Duodenal mucosa (tissue), 2 donors: ENCODE data around the gene COA3.

Experiments used
- H3K27ac ChIP-seq: one replicate; pipeline ENCODE4 v1.7.0; 2013; ENCODE audit warnings: low read depth, low read length
- H3K27me3 ChIP-seq, 2 donors: one replicate each; pipeline ENCODE4 v1.7.0; 2013; ENCODE audit warnings: low read length in 2 of 2, control low read depth in 1 of 2; ENCODE audit not compliant: insufficient read depth in 2 of 2, control insufficient read depth in 1 of 2
- H3K36me3 ChIP-seq, 2 donors: one replicate each; pipeline ENCODE4 v1.7.0; 2013; ENCODE audit warnings: low read length in 2 of 2, control low read depth in 1 of 2; ENCODE audit not compliant: insufficient read depth in 2 of 2, control insufficient read depth in 1 of 2
- H3K4me1 ChIP-seq, 2 donors: one replicate each; pipeline ENCODE4 v1.7.0; 2013; ENCODE audit warnings: low read length in 2 of 2, control low read depth in 1 of 2; ENCODE audit not compliant: insufficient read depth in 2 of 2, control insufficient read depth in 1 of 2
- H3K4me3 ChIP-seq, 2 donors: one replicate each; pipeline ENCODE4 v1.7.0; 2013; ENCODE audit warnings: low read length in 2 of 2, low read depth in 1 of 2
- H3K9ac ChIP-seq, 2 donors: one replicate each; pipeline ENCODE4 v1.7.0; 2013; ENCODE audit warnings: low read length in 2 of 2, low read depth in 1 of 2
- H3K9me3 ChIP-seq, 2 donors: one replicate each; pipeline ENCODE4 v1.7.0; 2013; ENCODE audit warnings: low read length in 2 of 2, control low read depth in 1 of 2; ENCODE audit not compliant: control insufficient read depth in 1 of 2

COA3 gene, protein sequence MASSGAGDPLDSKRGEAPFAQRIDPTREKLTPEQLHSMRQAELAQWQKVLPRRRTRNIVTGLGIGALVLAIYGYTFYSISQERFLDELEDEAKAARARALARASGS

GRCh38 chr17:42798383-42799380 lies at the start of gene COA3, which contains the start of gene CNTD1:
COA3 (minus strand) TSS chr17:42798704; CDS start chr17:42798681, 23 bp downstream.
CNTD1 (plus strand) TSS chr17:42798861; CDS start chr17:42799068, 207 bp downstream.
- Histone ChIP-seq H3K36me3 (peaks cover 7 to 10% of the 10 kb centered on the region in 2 donors), H3K4me1 (peaks cover 26 to 34% of the 10 kb centered on the region in 2 donors), H3K4me3 (peak within 1 kb of the TSS; percentile 93 to 95), H3K27ac (peak within 1 kb of the TSS; percentile 72), H3K9ac (peak within 1 kb of the TSS; percentile 87 to 98), H3K27me3 (no peaks in the 10 kb centered on the region), H3K9me3 (no peaks in the 10 kb centered on the region)

GRCh38 chr17:42848093-42848492 lies 49.6 kb upstream of the COA3 start:
- Histone ChIP-seq H3K27ac (no peak overlapping the region), H3K27me3 (no peaks in the 10 kb centered on the region), H3K9ac (no peak overlapping the region), H3K9me3 (no peaks in the 10 kb centered on the region), H3K36me3 (peaks cover 19 to 24% of the 10 kb centered on the region in 2 donors), H3K4me3 (no peak overlapping the region), H3K4me1 (peaks cover 10 to 13% of the 10 kb centered on the region in 2 donors)

- Histone ChIP-seq H3K27ac (no peak overlapping the region), H3K27me3 (no peaks in the 10 kb centered on the region), H3K9me3 (no peaks in the 10 kb centered on the region), H3K36me3 (peaks cover 31 to 38% of the 10 kb centered on the region in 2 donors), H3K4me3 (no peak overlapping the region), H3K9ac (no peak overlapping the region), H3K4me1 (peaks cover 10 to 13% of the 10 kb centered on the region in 2 donors)
Observed at GRCh38 chr17:42846594-42847280, 48.2 kb upstream of the COA3 start.

GRCh38 chr17:42845918-42846593 lies 47.6 kb upstream of the COA3 start:
- peaks cover 10 to 13% of the 10 kb centered on the region in 2 donors for H3K4me1 ChIP-seq
- no peak overlapping the region for H3K9ac ChIP-seq
- H3K27me3 ChIP-seq: no peaks in the 10 kb centered on the region
- peaks cover 37 to 44% of the 10 kb centered on the region in 2 donors for H3K36me3 ChIP-seq
- H3K4me3 ChIP-seq: no peak overlapping the region
- H3K9me3 ChIP-seq: no peaks in the 10 kb centered on the region
- H3K27ac ChIP-seq: no peak overlapping the region

- H3K27me3 ChIP-seq: no peaks in the 10 kb centered on the region
- peaks cover 37 to 49% of the 10 kb centered on the region in 2 donors for H3K36me3 ChIP-seq
- peaks cover 10 to 13% of the 10 kb centered on the region in 2 donors for H3K4me1 ChIP-seq
- no peak overlapping the region for H3K9ac ChIP-seq
- no peak overlapping the region for H3K4me3 ChIP-seq
- no peaks in the 10 kb centered on the region for H3K9me3 ChIP-seq
- H3K27ac ChIP-seq: no peak overlapping the region
Observed at GRCh38 chr17:42845556-42845917, 47.0 kb upstream of the COA3 start.

- Histone ChIP-seq H3K9me3 (no peaks in the 10 kb centered on the region), H3K27me3 (no peaks in the 10 kb centered on the region), H3K27ac (no peak overlapping the region), H3K36me3 (peaks cover 37 to 49% of the 10 kb centered on the region in 2 donors), H3K4me1 (peaks cover 6 to 8% of the 10 kb centered on the region in 2 donors), H3K4me3 (no peak overlapping the region), H3K9ac (no peak overlapping the region)
Observed at GRCh38 chr17:42844761-42845555, 46.5 kb upstream of the COA3 start.

DNA sequence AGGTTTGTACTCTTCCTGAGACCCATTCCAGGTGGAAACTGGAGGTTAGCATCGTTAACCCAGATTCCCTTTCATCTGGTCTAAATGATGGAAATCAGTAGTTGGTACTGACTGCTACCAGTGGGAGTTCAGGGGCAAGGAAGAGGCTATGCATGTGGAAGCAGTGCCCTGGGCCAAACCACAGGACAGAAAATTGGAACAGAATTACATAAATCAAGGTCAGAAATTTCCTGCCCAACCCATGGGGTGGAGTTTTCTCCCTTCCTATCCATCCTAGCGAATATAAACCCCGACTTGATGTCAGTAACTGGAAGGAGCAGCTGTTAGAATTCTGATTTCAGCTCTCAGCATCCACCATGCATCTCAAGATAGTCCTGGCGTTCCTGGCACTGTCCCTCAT lies 45.8 kb upstream of the COA3 start, which contains the start of gene AOC2:
Gene AOC2 (plus strand): TSS at position 310 of the 400 bp plus-strand sequence. CDS start 47 bp downstream, at position 357.
- Histone ChIP-seq H3K4me3 (no peak within 1 kb of the TSS), H3K27me3 (no peaks in the 10 kb centered on the region), H3K36me3 (peaks cover 39 to 53% of the 10 kb centered on the region in 2 donors), H3K4me1 (peaks cover 0 to 2% of the 10 kb centered on the region in 2 donors), H3K9ac (no peak within 1 kb of the TSS), H3K27ac (no peak within 1 kb of the TSS), H3K9me3 (no peaks in the 10 kb centered on the region)

DNA sequence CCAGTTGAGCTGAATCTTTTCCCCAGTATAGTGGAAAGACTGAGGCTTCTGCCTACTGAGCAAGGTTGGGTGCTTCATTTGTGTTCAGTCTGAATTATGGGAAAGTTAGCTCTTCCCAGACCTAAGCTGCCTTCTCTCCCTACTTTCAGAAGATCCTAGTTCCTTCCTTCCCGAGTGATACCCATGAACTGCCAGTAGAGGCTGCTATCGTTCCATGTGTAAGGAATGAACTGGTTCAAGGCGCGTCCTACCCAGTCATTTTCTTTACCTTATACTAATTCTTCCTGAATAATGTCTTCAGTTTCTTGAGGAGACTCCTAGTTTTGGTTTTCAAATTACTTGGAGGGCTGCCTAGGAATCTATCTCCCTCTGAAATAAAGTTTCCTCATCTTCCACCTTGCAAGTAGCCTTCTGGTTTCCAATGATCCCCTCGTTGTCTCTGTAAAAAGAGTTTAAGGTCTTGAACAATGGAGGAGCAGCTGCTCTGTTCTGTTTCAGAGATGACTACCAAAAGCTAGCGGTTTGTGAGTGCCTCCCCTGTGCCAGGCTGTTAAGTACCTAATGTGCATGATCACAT lies 44.9 kb upstream of the COA3 start:
- H3K27me3 ChIP-seq: no peaks in the 10 kb centered on the region
- no peak overlapping the region for H3K9ac ChIP-seq
- H3K4me1 ChIP-seq: no peaks in the 10 kb centered on the region
- peaks cover 48 to 62% of the 10 kb centered on the region in 2 donors for H3K36me3 ChIP-seq
- H3K9me3 ChIP-seq: no peaks in the 10 kb centered on the region
- no peak overlapping the region for H3K4me3 ChIP-seq
- no peak overlapping the region for H3K27ac ChIP-seq
